Body of pancreas (tissue), 4 donors: ENCODE measurements around the gene NFATC2. TPM values are rescaled to one million over a fixed set of nuclear protein-coding genes. Genes with fewer than 3 reads are reported as not detected.

Experiments
- ATAC-seq: fragments of 150-250 bp; one replicate; pipeline ENCODE4 v1.9.1; 2016
- DNase-seq, 4 donors: peaks; one replicate each; pipeline ENCODE4 v3.0.0-alpha.2; 2019
- H3K27ac ChIP-seq, 4 donors: fragments of 200-600 bp; sonication (generic); 1 replicate in 3 of 4; 2 replicates in 1 of 4; pipeline versions ENCODE4 v1.5.1 to v1.6.1; 2016 to 2019; ENCODE audit warnings: mild to moderate bottlenecking in 1 of 4, mixed read lengths in 1 of 4, moderate library complexity in 1 of 4
- H3K27me3 ChIP-seq, 2 donors: fragments of 200-600 bp; sonication (generic); one replicate each; pipeline ENCODE4 v1.6.0; 2016; ENCODE audit warnings: mild to moderate bottlenecking in 1 of 2
- H3K36me3 ChIP-seq, 2 donors: fragments of 200-600 bp; sonication (generic); replicated peaks in 1 of 2; 2 replicates each; pipeline ENCODE4 v1.5.1; 2016; ENCODE audit warnings: low read depth in 2 of 2; ENCODE audit not compliant: insufficient read depth in 1 of 2
- H3K4me1 ChIP-seq: fragments of 200-600 bp; sonication (generic); one replicate; pipeline ENCODE4 v1.6.0; 2016
- H3K4me3 ChIP-seq, 2 donors: fragments of 200-600 bp; sonication (generic); 1 replicate in 1 of 2; 2 replicates in 1 of 2; pipeline ENCODE4 v1.5.1; 2016 to 2019
- H3K9me3 ChIP-seq, 3 donors: fragments of 200-600 bp; sonication (generic); 1 replicate in 2 of 3; 2 replicates in 1 of 3; pipeline ENCODE4 v1.5.1; 2016
- CTCF ChIP-seq, 7 experiments: fragments of 450-650 bp in 4 of 7; fragments of 200-600 bp in 3 of 7; sonication (generic) in 3 of 7; IDR thresholded peaks; one replicate each; pipeline ENCODE4 v1.5.1; 2016 to 2019; ENCODE audit warnings: antibody characterized with exemption in 7 of 7
- POLR2A ChIP-seq, 3 donors: fragments of 450-650 bp; IDR thresholded peaks; one replicate each; pipeline ENCODE4 v1.6.1; 2016; ENCODE audit warnings: antibody characterized with exemption in 3 of 3, mild to moderate bottlenecking in 2 of 3
- WGBS, 2 donors: methylation state at CpG; one replicate each; pipeline ENCODE4 v1.1.5; 2017; 5-methylcytosine and 5-hydroxymethylcytosine counted together
- intact Hi-C: fragments of 100-400 bp; cut with DNase I; formaldehyde crosslinking; loops from one replicate; pipeline ENCODE4 v1.15.1; 2023
- total RNA-seq, 2 donors: library from RNA; depleted of rRNA; stranded (reverse); fragments of >200 nt; gene quantifications; one replicate each; pipeline ENCODE4 v1.1.0, GENCODE V29; 2016

The NFATC2 gene
- total RNA-seq, 2 donors from 2014 or later, result 4.9 to 7.6 TPM

GRCh38 chr20:51505566-51505965 is 37.0 kb downstream of the NFATC2 start:
- intact Hi-C loops, result no loop called here

GRCh38 chr20:51503376-51503775 is 39.1 kb downstream of the NFATC2 start:
- TF ChIP-seq POLR2A (IDR thresholded peaks at IDR 0.05) (no peak), CTCF (IDR thresholded peaks at IDR 0.05) (no peak)
- DNase-seq, result no peak
- Histone ChIP-seq H3K27me3 (no peaks in the 10 kb centered on the region), H3K27ac (no peak overlapping the region), H3K4me1 (no peaks in the 10 kb centered on the region), H3K36me3 (no peaks in the 10 kb centered on the region), H3K9me3 (no peaks in the 10 kb centered on the region), H3K4me3 (no peak overlapping the region)
- WGBS, 2 donors, result 58 to 96% methylated on average over 1 to 4 of the region's 4 CpGs
- intact Hi-C loops, result no loop called here
- ATAC-seq, result no peak

More at GRCh38 chr20:51505566-51505965, 37.0 kb downstream of the NFATC2 start:
- Histone ChIP-seq H3K36me3 (no peaks in the 10 kb centered on the region), H3K9me3 (no peaks in the 10 kb centered on the region), H3K4me1 (no peaks in the 10 kb centered on the region), H3K27ac (no peak overlapping the region), H3K27me3 (no peaks in the 10 kb centered on the region), H3K4me3 (no peak overlapping the region)
- DNase-seq, result no peak
- ATAC-seq, result no peak
- no peak for TF ChIP-seq POLR2A (IDR thresholded peaks at IDR 0.05)
- no peak for TF ChIP-seq CTCF (IDR thresholded peaks at IDR 0.05)
- WGBS, 2 donors, result 87 to 92% methylated on average over 12 of the region's 12 CpGs

GRCh38 chr20:51500936-51501335 is 41.6 kb downstream of the NFATC2 start:
- 60 to 75% methylated on average over 1 of the region's 1 CpG for WGBS, 2 donors
- DNase-seq, result no peak
- no peak overlapping the region for H3K4me3 ChIP-seq
- intact Hi-C loops, result no loop called here
- no peaks in the 10 kb centered on the region for H3K9me3 ChIP-seq
- H3K27ac ChIP-seq, result no peak overlapping the region
- TF ChIP-seq CTCF (IDR thresholded peaks at IDR 0.05) (no peak), POLR2A (IDR thresholded peaks at IDR 0.05) (no peak)
- no peak for ATAC-seq
- H3K27me3 ChIP-seq, result no peaks in the 10 kb centered on the region
- no peaks in the 10 kb centered on the region for H3K4me1 ChIP-seq
- no peaks in the 10 kb centered on the region for H3K36me3 ChIP-seq

- WGBS, 2 donors, result 77 to 87% methylated on average over 2 of the region's 3 CpGs
- Histone ChIP-seq H3K36me3 (no peaks in the 10 kb centered on the region), H3K9me3 (no peaks in the 10 kb centered on the region), H3K4me3 (no peak overlapping the region), H3K27ac (no peak overlapping the region), H3K27me3 (no peaks in the 10 kb centered on the region), H3K4me1 (no peaks in the 10 kb centered on the region)
- ATAC-seq, result no peak
- TF ChIP-seq POLR2A (IDR thresholded peaks at IDR 0.05) (no peak), CTCF (IDR thresholded peaks at IDR 0.05) (no peak)
- intact Hi-C loops, result no loop called here
- DNase-seq, result peak in 1 of 4 donors; percentile 22
These were observed 42.2 kb downstream of the NFATC2 start for GRCh38 chr20:51500311-51500710.

GRCh38 chr20:51498765-51499540 is 43.6 kb downstream of the NFATC2 start:
- H3K4me3 ChIP-seq, result no peak overlapping the region
- H3K9me3 ChIP-seq, result no peaks in the 10 kb centered on the region
- intact Hi-C loops, result no loop called here
- 95 to 96% methylated on average over 11 of the region's 11 CpGs for WGBS, 2 donors
- no peak overlapping the region for H3K27ac ChIP-seq
- no peaks in the 10 kb centered on the region for H3K27me3 ChIP-seq
- TF ChIP-seq POLR2A (IDR thresholded peaks at IDR 0.05) (no peak), CTCF (IDR thresholded peaks at IDR 0.05) (no peak)
- no peaks in the 10 kb centered on the region for H3K36me3 ChIP-seq
- ATAC-seq (no peak), DNase-seq (no peak)
- H3K4me1 ChIP-seq, result no peaks in the 10 kb centered on the region
